PC-9 (cell line): Measurements from ENCODE around the gene ZNF385A. TPM values are rescaled to one million over a fixed set of nuclear protein-coding genes. Genes with fewer than 3 reads are reported as not detected.

Source experiments
- BruUV-seq: library from RNA; stranded (reverse); fragments of 400-500 nt; replicated peaks from 2 replicates; lab custom pipeline; 2021; lab: Mats Ljungman, UMichigan
- CTCF ChIA-PET: fragments of 300-600 bp; sonication (Branson Sonifier 250); formaldehyde crosslinking; loops from one replicate; lab custom pipeline; 2022; ENCODE audit warnings: antibody characterized with exemption; lab: Charles Lee
- POLR2A ChIA-PET: fragments of 300-600 bp; sonication (Branson Sonifier 250); formaldehyde crosslinking; loops from one replicate; lab custom pipeline; 2022; ENCODE audit warnings: antibody characterized with exemption; ENCODE audit not compliant: unreplicated experiment; lab: Charles Lee
- DNase-seq, 2 experiments: peaks; one replicate each; pipeline versions ENCODE4 v3.0.0 to v3.0.0-alpha.2; 2015 to 2022; ENCODE audit warnings: mixed read lengths in 1 of 2
- H2AFZ ChIP-seq: fragments of 200-600 bp; sonication (generic); 2 replicates; pipeline ENCODE4 v1.8.1; 2017; ENCODE audit warnings: antibody characterized with exemption
- H3F3A ChIP-seq: fragments of 200-600 bp; sonication (generic); 2 replicates; pipeline ENCODE4 v1.8.1; 2017; ENCODE audit warnings: antibody characterized with exemption, mild to moderate bottlenecking, low read depth; ENCODE audit not compliant: insufficient read depth
- H3K27ac ChIP-seq: fragments of 200-600 bp; sonication (generic); 2 replicates; pipeline ENCODE4 v1.6.1; 2016; ENCODE audit warnings: mixed run types
- H3K27me3 ChIP-seq: fragments of 200-600 bp; sonication (generic); 2 replicates; pipeline ENCODE4 v1.6.1; 2016; ENCODE audit warnings: low read depth, mixed run types; ENCODE audit not compliant: insufficient read depth
- H3K36me3 ChIP-seq: fragments of 200-600 bp; sonication (generic); 2 replicates; pipeline ENCODE4 v1.6.1; 2016; ENCODE audit warnings: low read depth, mixed run types
- H3K4me1 ChIP-seq: fragments of 200-600 bp; sonication (generic); replicated peaks from 2 replicates; pipeline ENCODE4 v1.6.1; 2016; ENCODE audit warnings: mixed run types; ENCODE audit not compliant: insufficient read depth
- H3K4me2 ChIP-seq: fragments of 200-600 bp; sonication (generic); 2 replicates; pipeline ENCODE4 v1.6.1; 2017; ENCODE audit warnings: mixed run types
- H3K4me3 ChIP-seq: fragments of 200-600 bp; sonication (generic); 2 replicates; pipeline ENCODE4 v1.6.1; 2016; ENCODE audit warnings: mixed run types
- H3K79me2 ChIP-seq: fragments of 200-600 bp; sonication (generic); 2 replicates; pipeline ENCODE4 v1.6.1; 2017; ENCODE audit warnings: low read depth, mixed run types
- H3K9me2 ChIP-seq: fragments of 200-600 bp; sonication (generic); 2 replicates; pipeline ENCODE4 v1.8.1; 2017; ENCODE audit warnings: mild to moderate bottlenecking; ENCODE audit not compliant: insufficient read depth
- H3K9me3 ChIP-seq: fragments of 200-600 bp; sonication (generic); 2 replicates; pipeline ENCODE4 v1.8.1; 2016; ENCODE audit warnings: low read depth; ENCODE audit not compliant: insufficient read depth
- H4K20me1 ChIP-seq: fragments of 200-600 bp; sonication (generic); 2 replicates; pipeline ENCODE4 v1.8.1; 2017; ENCODE audit not compliant: insufficient read depth
- CTCF ChIP-seq: fragments of 200-600 bp; sonication (generic); conservative IDR thresholded peaks from 2 replicates; pipeline ENCODE4 v1.6.1; 2017; ENCODE audit warnings: mixed run types, antibody characterized with exemption, mild to moderate bottlenecking, moderate library complexity
- EZH2 ChIP-seq: fragments of 200-600 bp; sonication (generic); IDR thresholded peaks from 2 replicates; pipeline ENCODE4 v1.8.0; 2017; ENCODE audit warnings: antibody characterized with exemption, low read depth
- intact Hi-C: fragments of 100-400 bp; cut with micrococcal nuclease; formaldehyde crosslinking; loops from one replicate; pipeline ENCODE4 v1.10.0; 2022; ENCODE audit not compliant: unreplicated experiment
- total RNA-seq: library from RNA; stranded (reverse); gene quantifications from 2 replicates; pipeline ENCODE4 v1.2.3, GENCODE V29; 2021

The ZNF385A gene
- total RNA-seq, 1 experiment from 2014 or later, result 17.2 TPM

- peak overlapping the region; percentile 24; the same call in 1 of the 2 replicates for H3K27ac ChIP-seq
- H3K36me3 ChIP-seq, result no peaks in the 10 kb centered on the region
- TF ChIP-seq EZH2 (no peak), CTCF (no peak)
- H2AFZ ChIP-seq, result peak overlapping the region; percentile 23; the same call in 1 of the 2 replicates
- intact Hi-C loops, result no loop called here
- ChIA-PET POLR2A (no interaction called here), CTCF (no interaction called here)
- H4K20me1 ChIP-seq, result no peaks in the 10 kb centered on the region
- H3K9me3 ChIP-seq, result no peaks in the 10 kb centered on the region
- no peaks in the 10 kb centered on the region for H3K27me3 ChIP-seq
- H3F3A ChIP-seq, result peaks cover 19% of the 10 kb centered on the region
- peaks cover 57% of the 10 kb centered on the region for H3K4me1 ChIP-seq
- no peaks in the 10 kb centered on the region for H3K9me2 ChIP-seq
- H3K4me2 ChIP-seq, result peak overlapping the region; percentile 17
- DNase-seq, result peak in 1 of 2 experiments; percentile 33
- no peak overlapping the region for H3K4me3 ChIP-seq
- no TSS peak for BruUV-seq
- peaks cover 16% of the 10 kb centered on the region; the same call in 1 of the 2 replicates for H3K79me2 ChIP-seq
Measured at GRCh38 chr12:54421879-54422250, 37.3 kb upstream of the ZNF385A start.

DNA sequence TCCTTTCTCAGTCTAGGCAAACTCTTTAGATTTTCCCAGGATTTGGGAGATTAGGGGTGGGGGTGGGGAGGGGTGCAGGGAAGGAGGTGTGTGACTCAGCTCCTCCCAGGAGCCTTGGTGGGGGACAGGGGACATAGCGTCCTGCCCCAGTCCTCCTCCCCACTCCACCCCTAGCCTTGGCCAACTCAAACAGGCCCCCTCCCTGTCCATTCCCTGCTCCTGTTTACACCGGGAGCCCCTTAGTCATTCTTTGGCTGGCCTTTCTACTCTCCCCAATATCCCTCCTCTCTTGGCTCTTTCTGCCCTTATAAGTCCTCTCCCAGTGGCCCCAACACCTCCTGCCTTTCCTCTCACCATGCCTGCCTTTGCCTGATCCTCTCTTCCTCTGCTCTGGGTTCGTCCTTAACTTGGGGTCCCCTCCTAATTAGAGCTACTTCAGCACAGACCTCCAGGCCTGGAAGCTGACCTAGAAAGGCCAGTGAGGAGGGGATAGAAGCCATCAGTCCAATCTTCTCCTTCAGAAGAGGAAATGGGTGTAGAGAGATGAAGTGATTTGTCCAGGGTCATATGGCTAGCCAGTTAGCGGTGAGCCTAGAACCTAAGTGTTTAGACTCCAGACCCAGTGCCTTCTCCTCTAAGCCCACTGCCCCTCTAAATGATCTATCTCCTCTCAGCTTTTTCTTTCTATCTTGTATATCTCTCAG lies 36.8 kb upstream of the ZNF385A start:
- DNase-seq, result peak in 1 of 2 experiments; percentile 34
- Histone ChIP-seq H3F3A (peaks cover 22% of the 10 kb centered on the region), H3K4me2 (peak overlapping the region; percentile 17), H3K9me2 (no peaks in the 10 kb centered on the region), H3K27ac (peak overlapping the region; percentile 24; the same call in 1 of the 2 replicates), H3K27me3 (no peaks in the 10 kb centered on the region), H4K20me1 (no peaks in the 10 kb centered on the region), H3K4me3 (no peak overlapping the region), H3K4me1 (peaks cover 57% of the 10 kb centered on the region), H3K9me3 (no peaks in the 10 kb centered on the region), H2AFZ (peak overlapping the region; percentile 23; the same call in 1 of the 2 replicates), H3K79me2 (peaks cover 20% of the 10 kb centered on the region), H3K36me3 (no peaks in the 10 kb centered on the region)
- ChIA-PET CTCF (no interaction called here), POLR2A (no interaction called here)
- intact Hi-C loops, result no loop called here
- no TSS peak for BruUV-seq
- TF ChIP-seq CTCF (no peak), EZH2 (no peak)

DNA sequence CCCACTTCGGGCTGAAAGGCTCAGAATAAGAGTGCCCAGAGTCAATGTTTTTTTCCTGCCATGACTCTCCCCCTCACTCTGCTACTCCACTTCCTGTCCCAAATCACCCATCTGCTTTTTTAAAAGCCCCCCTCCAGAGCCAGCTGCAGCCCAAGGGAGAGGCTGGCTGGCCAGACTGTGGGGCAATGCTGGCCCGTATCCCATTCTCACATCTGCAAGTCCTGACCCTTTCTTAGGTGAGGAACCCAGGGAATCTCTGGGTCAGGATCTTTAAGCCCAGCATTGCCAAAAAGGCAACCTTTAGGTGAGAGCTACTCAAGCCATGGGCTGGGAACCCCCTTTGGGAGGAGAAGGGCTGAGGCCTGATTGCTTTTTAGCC lies 36.2 kb upstream of the ZNF385A start:
- H3K4me2 ChIP-seq, result no peak overlapping the region
- no peak overlapping the region for H3K4me3 ChIP-seq
- H3K27ac ChIP-seq, result no peak overlapping the region
- ChIA-PET POLR2A (no interaction called here), CTCF (interaction anchor here (1.0 kb wide), 1 partner anchor 207 kb away, joined by 8 read pairs; no protein-coding TSS in a partner anchor)
- no TSS peak for BruUV-seq
- peak in 1 of 2 experiments; percentile 6 for DNase-seq
- H3K9me2 ChIP-seq, result no peaks in the 10 kb centered on the region
- no peak overlapping the region for H2AFZ ChIP-seq
- intact Hi-C loops, result no loop called here
- peaks cover 24% of the 10 kb centered on the region for H3F3A ChIP-seq
- no peaks in the 10 kb centered on the region for H3K9me3 ChIP-seq
- no peak for TF ChIP-seq CTCF
- TF ChIP-seq EZH2, result no peak
- no peaks in the 10 kb centered on the region for H3K36me3 ChIP-seq
- peaks cover 25% of the 10 kb centered on the region for H3K79me2 ChIP-seq
- no peaks in the 10 kb centered on the region for H4K20me1 ChIP-seq
- H3K4me1 ChIP-seq, result peaks cover 57% of the 10 kb centered on the region
- no peaks in the 10 kb centered on the region for H3K27me3 ChIP-seq
